Dendritic cell treated with granulocyte-macrophage colony-stimulating factor and Interleukin-4, amounts not matched to agents 40 ng/mL and 50 ng/mL, for 4 days (primary cell): ENCODE measurements around the gene PRKN.

ENCODE experiments used
- H3K27ac Mint-ChIP-seq: one replicate; pipeline ENCODE4 v1.8.0; 2022; ENCODE audit warnings: mild to moderate bottlenecking, mixed read lengths
- H3K27me3 Mint-ChIP-seq: one replicate; pipeline ENCODE4 v1.8.0; 2022; ENCODE audit warnings: mild to moderate bottlenecking, mixed read lengths
- H3K36me3 Mint-ChIP-seq: one replicate; pipeline ENCODE4 v1.8.0; 2022; ENCODE audit warnings: low read depth, mixed read lengths
- H3K4me1 Mint-ChIP-seq: one replicate; pipeline ENCODE4 v1.8.0; 2022; ENCODE audit warnings: low read depth, mixed read lengths
- H3K4me3 Mint-ChIP-seq: one replicate; pipeline ENCODE4 v1.8.0; 2022; ENCODE audit warnings: mild to moderate bottlenecking, moderate library complexity, mixed read lengths
- H3K9me3 Mint-ChIP-seq: one replicate; pipeline ENCODE4 v1.8.0; 2022; ENCODE audit warnings: mixed read lengths
- intact Hi-C: fragments of 100-400 bp; cut with micrococcal nuclease; formaldehyde crosslinking; loops from one replicate; pipeline ENCODE4 v1.15.0; 2022

The PRKN gene

DNA sequence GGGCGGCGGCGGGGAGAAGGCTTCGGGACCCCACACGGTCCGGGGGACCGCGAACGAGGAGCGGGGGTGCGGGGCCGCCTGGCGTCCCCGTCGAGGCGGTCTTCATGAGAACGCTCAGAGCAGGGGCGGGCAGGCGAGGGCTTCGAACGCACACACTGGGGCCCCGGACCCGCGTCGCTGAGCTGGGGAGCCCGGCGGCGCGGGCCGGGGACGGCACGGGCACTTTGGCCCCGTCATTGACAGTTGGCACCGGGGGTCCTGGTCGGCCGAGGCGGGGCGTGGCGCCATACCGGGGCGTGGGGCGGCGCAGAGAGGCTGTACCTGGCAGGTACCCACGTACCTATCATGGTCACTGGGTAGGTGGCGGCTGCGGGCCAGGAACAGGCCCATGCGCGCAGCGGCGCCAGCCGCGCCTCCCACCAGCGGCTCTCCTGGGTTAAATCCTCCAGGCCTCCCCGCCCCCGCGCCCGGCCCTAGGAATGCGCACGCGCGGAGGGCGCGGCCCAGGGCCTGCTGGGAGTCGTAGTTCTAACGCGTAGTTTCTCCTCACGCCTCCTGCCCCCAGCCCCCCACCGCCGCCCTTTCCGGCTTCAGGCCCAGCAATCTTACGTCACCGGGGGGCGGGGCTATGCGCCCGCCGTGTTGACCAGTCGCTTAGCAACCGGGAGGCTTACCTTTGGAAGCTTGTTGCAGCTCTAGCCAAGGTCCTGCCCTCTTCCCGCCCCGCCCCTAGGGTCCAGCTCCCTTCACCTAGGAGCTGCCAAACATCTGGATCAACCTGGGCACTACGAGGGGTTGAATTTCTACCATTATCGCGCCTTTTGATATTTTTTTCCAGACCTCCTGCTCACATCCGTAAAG, at the start of gene PRKN, which contains the start of gene PACRG:
TSS of gene PRKN (minus strand) at position 445 of the 861 bp plus-strand sequence.
TSS of gene PACRG (plus strand) at position 653 of the 861 bp plus-strand sequence.
- Mint-ChIP-seq H3K27ac (peak within 1 kb of the TSS; percentile 82), H3K36me3 (no peaks in the 10 kb centered on the region), H3K27me3 (peaks cover 2% of the 10 kb centered on the region), H3K4me3 (peak within 1 kb of the TSS; percentile 87), H3K4me1 (peaks cover 14% of the 10 kb centered on the region), H3K9me3 (no peaks in the 10 kb centered on the region)
- intact Hi-C loops: loop anchor here (10.0 kb wide), 1 partner anchor 1733 kb away; the partner anchor contains the start of gene MAP3K4

- H3K27me3 Mint-ChIP-seq: no peaks in the 10 kb centered on the region
- intact Hi-C loops: no loop called here
- no peaks in the 10 kb centered on the region for H3K36me3 Mint-ChIP-seq
- peaks cover 27% of the 10 kb centered on the region for H3K9me3 Mint-ChIP-seq
- no peak overlapping the region for H3K27ac Mint-ChIP-seq
- H3K4me3 Mint-ChIP-seq: no peak overlapping the region
- H3K4me1 Mint-ChIP-seq: no peaks in the 10 kb centered on the region
Measured at GRCh38 chr6:162777091-162777490, 49.5 kb upstream of the PRKN start.

- no peaks in the 10 kb centered on the region for H3K27me3 Mint-ChIP-seq
- H3K4me3 Mint-ChIP-seq: no peak overlapping the region
- H3K27ac Mint-ChIP-seq: no peak overlapping the region
- no peaks in the 10 kb centered on the region for H3K4me1 Mint-ChIP-seq
- intact Hi-C loops: no loop called here
- H3K36me3 Mint-ChIP-seq: no peaks in the 10 kb centered on the region
- peaks cover 16% of the 10 kb centered on the region for H3K9me3 Mint-ChIP-seq
Measured at GRCh38 chr6:162773996-162774395, 46.4 kb upstream of the PRKN start.

DNA sequence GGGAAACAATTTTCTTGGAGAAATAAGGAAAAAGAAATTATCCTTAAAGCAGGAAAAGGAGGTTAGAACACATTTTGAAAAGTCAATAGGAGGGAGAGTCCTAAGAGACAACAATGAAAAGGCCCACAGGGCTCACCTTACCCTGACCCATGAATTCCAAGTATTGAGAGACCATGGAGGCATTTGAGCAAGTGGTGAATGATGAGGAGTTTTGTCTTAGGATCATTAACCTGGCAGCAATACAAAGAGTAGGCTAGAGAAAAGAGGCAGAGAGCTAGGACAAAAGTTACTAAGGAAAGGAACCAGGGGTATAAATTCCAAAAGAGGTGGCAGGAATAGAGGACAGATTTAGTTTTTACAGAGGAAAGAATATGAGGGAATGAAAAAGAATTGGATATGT, 44.9 kb upstream of the PRKN start:
- no peak overlapping the region for H3K27ac Mint-ChIP-seq
- intact Hi-C loops: no loop called here
- no peaks in the 10 kb centered on the region for H3K36me3 Mint-ChIP-seq
- no peaks in the 10 kb centered on the region for H3K27me3 Mint-ChIP-seq
- H3K9me3 Mint-ChIP-seq: peaks cover 12% of the 10 kb centered on the region
- no peaks in the 10 kb centered on the region for H3K4me1 Mint-ChIP-seq
- H3K4me3 Mint-ChIP-seq: no peak overlapping the region

DNA sequence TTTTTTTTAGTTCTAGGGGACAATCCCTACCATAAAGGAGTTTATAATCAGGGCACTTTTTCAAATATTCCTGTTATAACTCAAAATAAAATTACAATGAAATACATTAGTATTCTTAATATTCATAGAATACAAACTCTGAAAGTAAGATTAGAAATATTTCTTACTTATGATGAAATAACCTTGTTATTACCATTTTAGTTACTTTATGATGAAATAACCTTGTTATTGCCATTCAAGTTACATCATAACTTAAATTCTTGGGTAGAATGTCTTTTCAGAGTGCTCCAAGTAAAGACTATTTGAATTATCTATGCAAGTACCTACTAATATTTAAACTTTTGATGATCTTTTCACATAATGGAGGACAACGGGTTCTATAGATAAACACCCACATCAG, 43.4 kb upstream of the PRKN start:
- intact Hi-C loops: no loop called here
- Mint-ChIP-seq H3K36me3 (no peaks in the 10 kb centered on the region), H3K27ac (no peak overlapping the region), H3K9me3 (peaks cover 12% of the 10 kb centered on the region), H3K27me3 (no peaks in the 10 kb centered on the region), H3K4me1 (no peaks in the 10 kb centered on the region), H3K4me3 (no peak overlapping the region)

- Mint-ChIP-seq H3K4me1 (no peaks in the 10 kb centered on the region), H3K36me3 (no peaks in the 10 kb centered on the region), H3K4me3 (no peak overlapping the region), H3K9me3 (peaks cover 12% of the 10 kb centered on the region), H3K27ac (no peak overlapping the region), H3K27me3 (no peaks in the 10 kb centered on the region)
- intact Hi-C loops: no loop called here
Measured at GRCh38 chr6:162770136-162770535, 42.6 kb upstream of the PRKN start.

DNA sequence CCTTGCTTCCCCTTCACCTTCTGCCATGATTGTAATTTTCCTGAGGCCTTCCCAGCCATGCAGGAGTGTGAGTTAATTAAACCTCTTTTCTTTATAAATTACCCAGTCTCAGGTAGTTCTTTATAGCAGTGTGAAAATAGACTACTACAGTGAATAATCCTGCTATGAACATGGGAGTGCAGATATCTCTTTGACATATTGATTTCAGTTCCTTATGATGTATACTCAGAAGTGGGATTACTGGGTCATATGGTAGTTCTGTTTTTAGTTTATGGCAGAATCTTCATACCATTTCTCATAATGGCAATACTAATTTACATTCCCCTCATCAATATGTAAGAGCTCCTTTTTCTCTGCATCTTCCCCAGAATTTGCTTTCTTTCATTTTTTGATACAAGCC, 26.2 kb upstream of the PRKN start:
- no peak overlapping the region for H3K4me3 Mint-ChIP-seq
- H3K9me3 Mint-ChIP-seq: no peaks in the 10 kb centered on the region
- no peaks in the 10 kb centered on the region for H3K36me3 Mint-ChIP-seq
- H3K4me1 Mint-ChIP-seq: no peaks in the 10 kb centered on the region
- no peaks in the 10 kb centered on the region for H3K27me3 Mint-ChIP-seq
- H3K27ac Mint-ChIP-seq: no peak overlapping the region
- intact Hi-C loops: no loop called here

DNA sequence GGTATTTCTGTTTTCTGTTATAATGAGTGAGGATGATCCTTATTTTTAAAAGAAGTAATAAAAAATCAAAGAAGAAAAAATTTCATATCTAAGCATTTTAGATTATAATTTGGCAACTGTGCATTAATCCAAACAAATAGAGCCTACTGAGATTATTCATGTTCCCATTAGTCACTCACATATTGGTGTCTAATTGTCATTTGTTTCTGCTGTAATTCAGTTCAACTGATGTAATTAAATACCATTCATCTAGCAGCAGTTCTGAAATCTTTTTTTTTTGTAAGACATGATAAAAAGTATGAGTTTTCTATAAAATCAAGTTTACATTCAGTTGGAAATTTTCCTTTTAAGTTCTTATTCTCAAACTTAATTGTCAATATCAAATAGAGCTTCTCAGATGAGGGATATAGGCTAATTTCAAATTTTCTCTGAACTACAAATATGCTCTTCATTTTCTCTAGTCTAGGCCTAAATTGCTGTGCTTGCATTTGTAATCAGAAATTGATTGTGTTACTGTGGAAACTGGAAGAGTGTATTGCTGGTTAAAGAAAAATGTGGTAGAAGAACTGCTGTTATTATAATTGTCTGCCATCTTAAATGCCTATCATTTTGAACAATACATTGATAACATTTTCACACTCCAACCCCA, 23.8 kb upstream of the PRKN start:
- intact Hi-C loops: no loop called here
- H3K27ac Mint-ChIP-seq: no peak overlapping the region
- H3K27me3 Mint-ChIP-seq: no peaks in the 10 kb centered on the region
- no peaks in the 10 kb centered on the region for H3K36me3 Mint-ChIP-seq
- no peak overlapping the region for H3K4me3 Mint-ChIP-seq
- no peaks in the 10 kb centered on the region for H3K9me3 Mint-ChIP-seq
- no peaks in the 10 kb centered on the region for H3K4me1 Mint-ChIP-seq

- H3K4me3 Mint-ChIP-seq: no peak overlapping the region
- no peaks in the 10 kb centered on the region for H3K4me1 Mint-ChIP-seq
- H3K9me3 Mint-ChIP-seq: no peaks in the 10 kb centered on the region
- intact Hi-C loops: no loop called here
- H3K27me3 Mint-ChIP-seq: no peaks in the 10 kb centered on the region
- H3K36me3 Mint-ChIP-seq: no peaks in the 10 kb centered on the region
- H3K27ac Mint-ChIP-seq: no peak overlapping the region
Measured at GRCh38 chr6:162750776-162751175, 23.2 kb upstream of the PRKN start.

DNA sequence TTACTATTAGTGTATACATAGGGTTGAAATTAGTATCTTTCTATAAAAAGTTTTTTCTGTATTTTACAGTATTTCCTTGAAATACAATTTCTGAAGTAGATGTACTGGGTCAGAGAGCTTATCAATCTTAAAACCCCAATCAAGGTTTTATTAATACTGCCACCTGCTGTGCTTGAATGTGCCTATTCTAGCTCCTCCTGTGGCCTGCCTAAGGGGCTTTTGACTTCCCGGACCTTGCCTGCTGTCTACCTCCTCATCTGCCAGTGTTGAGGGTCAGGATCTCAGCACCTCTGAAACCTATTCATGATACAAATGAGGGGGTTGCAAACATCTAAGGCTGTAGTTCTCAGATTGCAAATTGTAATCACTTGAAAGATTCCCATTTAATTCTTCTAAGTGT, 9.4 kb upstream of the PRKN start:
- Mint-ChIP-seq H3K36me3 (no peaks in the 10 kb centered on the region), H3K27me3 (no peaks in the 10 kb centered on the region), H3K4me3 (no peak overlapping the region), H3K27ac (no peak overlapping the region), H3K9me3 (peaks cover 14% of the 10 kb centered on the region), H3K4me1 (peaks cover 7% of the 10 kb centered on the region)
- intact Hi-C loops: no loop called here

DNA sequence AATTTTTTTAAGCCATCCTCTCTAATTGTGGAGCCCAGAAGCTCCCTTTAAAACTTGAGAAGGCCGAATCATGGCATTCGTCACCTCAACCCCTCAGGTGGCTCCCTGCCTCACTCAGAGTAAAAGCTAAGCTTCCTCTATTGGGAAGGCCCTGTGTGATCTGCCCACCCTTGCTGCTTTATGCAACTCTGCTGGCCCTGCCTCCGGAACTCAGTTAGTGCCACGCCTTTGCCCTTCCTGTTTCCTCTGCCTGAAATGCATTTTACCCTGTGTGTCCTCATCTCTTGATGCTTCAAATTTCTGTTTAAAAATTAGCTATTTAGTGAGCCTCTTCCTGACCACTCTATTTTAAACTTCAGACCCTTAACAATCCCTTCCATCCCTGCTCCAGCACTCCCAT, 5.9 kb upstream of the PRKN start:
- Mint-ChIP-seq H3K27ac (no peak overlapping the region), H3K9me3 (peaks cover 14% of the 10 kb centered on the region), H3K27me3 (peaks cover 2% of the 10 kb centered on the region), H3K36me3 (no peaks in the 10 kb centered on the region), H3K4me1 (peaks cover 7% of the 10 kb centered on the region), H3K4me3 (no peak overlapping the region)
- intact Hi-C loops: no loop called here

DNA sequence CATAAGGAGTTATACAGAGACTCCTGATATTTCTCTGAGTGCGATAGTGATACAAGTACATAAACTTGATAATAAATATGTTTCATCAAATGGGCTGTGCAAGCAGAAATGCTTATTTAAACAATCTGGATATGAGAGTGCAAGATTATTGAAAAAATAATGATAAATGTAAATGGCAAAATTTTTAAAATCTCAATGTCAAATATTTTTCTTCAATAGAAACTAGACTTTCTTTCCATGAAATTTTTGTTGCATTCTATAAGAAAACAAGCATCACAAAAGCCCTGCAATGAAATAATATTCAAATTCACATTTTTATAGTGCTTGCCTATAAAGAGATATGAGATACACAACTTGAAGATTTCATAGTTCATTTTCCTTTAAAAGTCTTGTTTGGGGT, 2.9 kb upstream of the PRKN start:
- no peak overlapping the region for H3K27ac Mint-ChIP-seq
- peaks cover 2% of the 10 kb centered on the region for H3K27me3 Mint-ChIP-seq
- intact Hi-C loops: no loop called here
- peaks cover 21% of the 10 kb centered on the region for H3K4me1 Mint-ChIP-seq
- H3K36me3 Mint-ChIP-seq: no peaks in the 10 kb centered on the region
- peaks cover 14% of the 10 kb centered on the region for H3K9me3 Mint-ChIP-seq
- H3K4me3 Mint-ChIP-seq: no peak overlapping the region

DNA sequence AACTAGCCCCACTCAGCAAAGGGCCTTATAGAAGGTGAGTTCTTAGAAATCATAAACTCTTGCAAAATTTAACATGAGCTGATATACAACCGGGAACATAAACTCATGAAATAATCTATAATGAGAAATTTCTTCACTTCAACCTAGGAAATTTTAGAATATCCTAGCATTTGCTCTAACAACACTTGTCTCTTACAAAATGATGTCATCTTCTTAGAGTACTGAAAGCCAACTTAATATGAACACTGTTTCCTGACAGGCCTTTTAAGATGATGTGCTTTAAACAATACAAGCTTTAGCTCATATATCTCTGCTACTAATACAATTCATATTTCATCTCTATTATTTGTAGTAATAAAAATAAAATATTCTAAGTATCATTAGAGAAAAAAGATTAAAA, 1.1 kb upstream of the PRKN start:
- Mint-ChIP-seq H3K4me3 (no peak overlapping the region), H3K27ac (peak overlapping the region; percentile 82), H3K27me3 (peaks cover 2% of the 10 kb centered on the region), H3K9me3 (peaks cover 10% of the 10 kb centered on the region), H3K36me3 (no peaks in the 10 kb centered on the region), H3K4me1 (peaks cover 19% of the 10 kb centered on the region)
- intact Hi-C loops: loop anchor here (10.0 kb wide), 1 partner anchor 1734 kb away; the partner anchor contains the start of gene MAP3K4

DNA sequence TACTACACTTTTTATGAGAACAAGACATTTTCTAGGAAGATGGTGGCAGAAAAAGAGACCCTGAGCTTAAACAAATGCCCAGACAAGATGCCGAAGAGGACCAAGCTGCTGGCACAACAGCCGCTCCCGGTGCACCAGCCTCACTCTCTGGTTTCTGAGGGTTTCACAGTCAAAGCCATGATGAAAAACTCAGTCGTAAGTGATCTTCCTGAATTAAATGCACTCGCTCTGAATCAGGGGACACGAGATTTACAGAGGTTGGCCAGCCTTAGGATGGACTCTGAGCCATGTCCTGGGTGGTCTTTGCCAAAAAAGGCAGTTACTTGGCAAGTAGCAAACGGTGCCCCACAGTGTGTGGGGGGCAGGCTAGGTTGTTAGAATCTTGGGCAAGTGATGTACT, 631 bp upstream of the PRKN start:
- H3K27me3 Mint-ChIP-seq: peaks cover 2% of the 10 kb centered on the region
- H3K4me3 Mint-ChIP-seq: peak overlapping the region; percentile 87
- H3K9me3 Mint-ChIP-seq: peaks cover 5% of the 10 kb centered on the region
- H3K4me1 Mint-ChIP-seq: peaks cover 14% of the 10 kb centered on the region
- H3K27ac Mint-ChIP-seq: peak overlapping the region; percentile 82
- intact Hi-C loops: loop anchor here (10.0 kb wide), 1 partner anchor 1733 kb away; the partner anchor contains the start of gene MAP3K4
- H3K36me3 Mint-ChIP-seq: no peaks in the 10 kb centered on the region
